MCF 10A (cell line): Measurements from ENCODE around the gene ACACA. TPM values are rescaled to one million over a fixed set of nuclear protein-coding genes. Genes with fewer than 3 reads are reported as not detected.

Experiments used
- BruUV-seq: library from RNA; stranded (reverse); fragments of 400-500 nt; replicated peaks from 2 replicates; lab custom pipeline; 2021; lab: Mats Ljungman, UMichigan
- CTCF ChIA-PET: fragments of 300-600 bp; sonication (Branson Sonifier 250); formaldehyde crosslinking; extraction: SDS; loops from one replicate; lab custom pipeline; 2021; ENCODE audit warnings: antibody characterized with exemption, inconsistent platforms; lab: Yijun Ruan, JAX
- POLR2A ChIA-PET: fragments of 300-600, 350-650 bp; sonication (Branson Sonifier 250); formaldehyde crosslinking; extraction: SDS; loops from one replicate; lab custom pipeline; 2020; ENCODE audit warnings: antibody characterized with exemption, inconsistent platforms; lab: Yijun Ruan, JAX
- DNase-seq: peaks from one replicate; pipeline ENCODE4 v3.0.0-alpha.2; 2018; ENCODE audit not compliant: unreplicated experiment
- H3K27ac Mint-ChIP-seq: one replicate; pipeline ENCODE4 v1.8.0; 2022; ENCODE audit warnings: mild to moderate bottlenecking, low read depth, mixed read lengths; ENCODE audit not compliant: unreplicated experiment
- H3K27me3 Mint-ChIP-seq: one replicate; pipeline ENCODE4 v1.8.0; 2022; ENCODE audit warnings: mixed read lengths; ENCODE audit not compliant: insufficient read depth, unreplicated experiment
- H3K36me3 Mint-ChIP-seq: one replicate; pipeline ENCODE4 v1.8.0; 2022; ENCODE audit warnings: mild to moderate bottlenecking, moderate library complexity, mixed read lengths; ENCODE audit not compliant: insufficient read depth, unreplicated experiment
- H3K4me1 Mint-ChIP-seq: one replicate; pipeline ENCODE4 v1.8.0; 2022; ENCODE audit warnings: mixed read lengths; ENCODE audit not compliant: insufficient read depth, unreplicated experiment
- H3K4me3 Mint-ChIP-seq: one replicate; pipeline ENCODE4 v1.8.0; 2022; ENCODE audit warnings: mild to moderate bottlenecking, moderate library complexity, mixed read lengths; ENCODE audit not compliant: unreplicated experiment
- H3K9me3 Mint-ChIP-seq: one replicate; pipeline ENCODE4 v1.8.0; 2022; ENCODE audit warnings: mixed read lengths; ENCODE audit not compliant: unreplicated experiment
- CTCF ChIP-seq: fragments of 200-600 bp; IDR thresholded peaks from one replicate; pipeline ENCODE4 v1.8.0; 2022; ENCODE audit warnings: antibody characterized with exemption, mild to moderate bottlenecking; ENCODE audit not compliant: unreplicated experiment
- intact Hi-C: fragments of 100-400 bp; cut with micrococcal nuclease; formaldehyde crosslinking; loops from 2 replicates; pipeline ENCODE4 v1.14.1; 2022
- total RNA-seq: library from RNA; stranded (reverse); gene quantifications from 2 replicates; pipeline ENCODE4 v1.2.3, GENCODE V29; 2022

Gene ACACA
- total RNA-seq, 1 experiment from 2014 or later, result 100 TPM

- POLR2A ChIA-PET, result interaction anchor here (0.9 kb wide), 1 partner anchor 18 kb away, joined by 4 read pairs; no protein-coding TSS in a partner anchor
Measured at GRCh38 chr17:37211136-37211535, 195.5 kb downstream of the ACACA start.

GRCh38 chr17:37207103-37207502 lies 199.5 kb downstream of the ACACA start:
- no peaks in the 10 kb centered on the region for H3K9me3 Mint-ChIP-seq
- no peaks in the 10 kb centered on the region for H3K27me3 Mint-ChIP-seq
- no TSS peak for BruUV-seq
- DNase-seq, result no peak
- intact Hi-C loops, result no loop called here
- H3K27ac Mint-ChIP-seq, result no peak overlapping the region
- POLR2A ChIA-PET, result interaction anchor here (1.0 to 1.5 kb wide), 2 partner anchors 9 to 159 kb away, joined by 3 to 5 read pairs; no protein-coding TSS in a partner anchor
- no peak overlapping the region for H3K4me3 Mint-ChIP-seq
- H3K36me3 Mint-ChIP-seq, result peaks cover 63% of the 10 kb centered on the region
- no peaks in the 10 kb centered on the region for H3K4me1 Mint-ChIP-seq
- TF ChIP-seq CTCF, result no peak
- CTCF ChIA-PET, result interaction anchor here (0.6 kb wide), 1 partner anchor 165 kb away, joined by 3 read pairs; no protein-coding TSS in a partner anchor

More at GRCh38 chr17:37211136-37211535, 195.5 kb downstream of the ACACA start:
- BruUV-seq, result no TSS peak
- H3K4me3 Mint-ChIP-seq, result no peak overlapping the region
- no peaks in the 10 kb centered on the region for H3K9me3 Mint-ChIP-seq
- H3K36me3 Mint-ChIP-seq, result peaks cover 57% of the 10 kb centered on the region
- no peaks in the 10 kb centered on the region for H3K4me1 Mint-ChIP-seq
- H3K27ac Mint-ChIP-seq, result no peak overlapping the region
- no peak for TF ChIP-seq CTCF
- CTCF ChIA-PET, result interaction anchor here (0.6 to 1.4 kb wide), 3 partner anchors 12 to 555 kb away, joined by 3 read pairs; no protein-coding TSS in a partner anchor
- intact Hi-C loops, result no loop called here
- H3K27me3 Mint-ChIP-seq, result no peaks in the 10 kb centered on the region
- DNase-seq, result no peak

DNA sequence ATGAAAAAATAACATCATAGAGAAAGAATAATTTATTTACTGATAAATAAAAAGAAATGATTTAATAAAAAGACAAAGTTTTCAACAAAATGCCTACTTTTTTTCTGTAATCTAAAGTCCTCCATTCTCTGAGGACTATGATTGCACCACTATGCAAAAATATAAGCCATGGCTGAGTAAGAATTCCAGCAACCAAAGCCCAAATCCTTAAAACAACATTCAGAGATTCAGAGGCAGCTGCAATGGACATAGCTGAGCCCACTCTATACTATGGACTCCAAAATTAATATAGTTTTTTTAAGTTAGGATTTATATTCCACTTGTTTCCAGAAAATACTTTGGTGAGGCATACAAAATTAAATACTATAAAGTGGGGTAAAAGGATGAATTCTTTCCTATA lies 200.3 kb downstream of the ACACA start:
- Mint-ChIP-seq H3K36me3 (peaks cover 69% of the 10 kb centered on the region), H3K4me1 (no peaks in the 10 kb centered on the region)

GRCh38 chr17:37200497-37200896 lies 206.1 kb downstream of the ACACA start:
- H3K9me3 Mint-ChIP-seq, result no peaks in the 10 kb centered on the region
- peaks cover 5% of the 10 kb centered on the region for H3K4me1 Mint-ChIP-seq
- no peak for DNase-seq
- peaks cover 66% of the 10 kb centered on the region for H3K36me3 Mint-ChIP-seq
- no peak for TF ChIP-seq CTCF
- no peak overlapping the region for H3K27ac Mint-ChIP-seq
- no peaks in the 10 kb centered on the region for H3K27me3 Mint-ChIP-seq
- no peak overlapping the region for H3K4me3 Mint-ChIP-seq
- intact Hi-C loops, result no loop called here
- ChIA-PET POLR2A (no interaction called here), CTCF (no interaction called here)
- BruUV-seq, result no TSS peak

More for the DNA sequence above, 200.3 kb downstream of the ACACA start:
- no peaks in the 10 kb centered on the region for H3K9me3 Mint-ChIP-seq
- no peaks in the 10 kb centered on the region for H3K27me3 Mint-ChIP-seq
- no peak overlapping the region for H3K27ac Mint-ChIP-seq
- POLR2A ChIA-PET, result interaction anchor here (1.0 to 1.5 kb wide), 2 partner anchors 8 to 159 kb away, joined by 3 to 5 read pairs; no protein-coding TSS in a partner anchor
- CTCF ChIA-PET, result no interaction called here
- intact Hi-C loops, result no loop called here
- H3K4me3 Mint-ChIP-seq, result no peak overlapping the region
- no peak for DNase-seq
- TF ChIP-seq CTCF, result no peak
- BruUV-seq, result no TSS peak
